ENCODE data around the gene CDON. TPM values are rescaled to one million over a fixed set of nuclear protein-coding genes. Genes with fewer than 3 reads are reported as not detected.

CDON gene
- total RNA-seq, 1 donor from 2014 or later = 29.4 TPM

DNA sequence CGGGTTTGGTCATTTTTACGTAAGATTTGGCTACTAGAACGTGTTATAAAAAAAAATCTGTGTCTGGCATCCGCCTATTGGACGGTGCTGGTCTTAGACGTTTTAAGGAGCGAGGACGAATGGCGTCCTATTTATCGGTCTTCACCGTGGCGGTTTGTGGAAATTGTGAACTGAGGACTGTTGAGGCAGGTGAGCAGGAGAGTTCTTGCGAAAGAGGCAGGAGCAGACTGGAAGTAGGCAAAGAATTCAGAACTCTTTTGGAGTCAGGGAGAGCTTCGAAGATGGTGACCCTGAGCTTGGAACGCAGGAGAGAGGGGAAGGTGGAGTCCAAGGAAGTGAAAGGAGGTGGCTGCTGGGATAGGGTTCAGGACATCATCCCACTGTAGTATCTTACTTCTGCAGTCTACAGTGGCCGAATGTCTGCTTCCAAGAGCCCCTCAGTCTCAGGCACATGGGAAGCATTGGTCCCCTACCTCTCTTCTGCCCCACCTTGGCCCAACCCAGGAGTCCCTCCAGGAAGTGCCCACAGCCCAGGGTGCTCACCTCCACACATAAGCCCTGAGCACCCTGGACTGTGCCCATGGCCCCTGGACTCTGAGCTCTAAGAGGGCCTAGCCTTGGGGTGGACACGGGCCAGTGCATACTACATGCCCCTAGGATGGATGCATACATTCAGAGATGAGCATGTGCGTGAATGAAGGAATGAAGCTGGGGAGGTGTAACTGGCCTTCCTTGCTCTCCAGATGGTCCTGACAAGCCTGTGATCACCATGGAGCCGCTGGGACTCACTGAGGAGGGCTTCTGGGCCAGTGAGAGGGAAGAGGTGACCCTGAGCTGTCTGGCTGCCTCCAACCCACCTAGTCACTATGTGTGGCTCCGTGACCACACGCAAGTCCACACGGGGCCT lies 113.1 kb downstream of the CDON start:
- Mint-ChIP-seq H3K4me1 (ENCODE audit: unreplicated experiment) (no peaks in the 10 kb centered on the region), H3K27me3 (ENCODE audit: unreplicated experiment) (peaks cover 5% of the 10 kb centered on the region), H3K36me3 (ENCODE audit: unreplicated experiment) (no peaks in the 10 kb centered on the region), H3K27ac (ENCODE audit: unreplicated experiment) (no peak overlapping the region), H3K4me3 (ENCODE audit: unreplicated experiment) (no peak overlapping the region), H3K9me3 (ENCODE audit: unreplicated experiment) (no peaks in the 10 kb centered on the region)
- TF ChIP-seq, protein P1, sequence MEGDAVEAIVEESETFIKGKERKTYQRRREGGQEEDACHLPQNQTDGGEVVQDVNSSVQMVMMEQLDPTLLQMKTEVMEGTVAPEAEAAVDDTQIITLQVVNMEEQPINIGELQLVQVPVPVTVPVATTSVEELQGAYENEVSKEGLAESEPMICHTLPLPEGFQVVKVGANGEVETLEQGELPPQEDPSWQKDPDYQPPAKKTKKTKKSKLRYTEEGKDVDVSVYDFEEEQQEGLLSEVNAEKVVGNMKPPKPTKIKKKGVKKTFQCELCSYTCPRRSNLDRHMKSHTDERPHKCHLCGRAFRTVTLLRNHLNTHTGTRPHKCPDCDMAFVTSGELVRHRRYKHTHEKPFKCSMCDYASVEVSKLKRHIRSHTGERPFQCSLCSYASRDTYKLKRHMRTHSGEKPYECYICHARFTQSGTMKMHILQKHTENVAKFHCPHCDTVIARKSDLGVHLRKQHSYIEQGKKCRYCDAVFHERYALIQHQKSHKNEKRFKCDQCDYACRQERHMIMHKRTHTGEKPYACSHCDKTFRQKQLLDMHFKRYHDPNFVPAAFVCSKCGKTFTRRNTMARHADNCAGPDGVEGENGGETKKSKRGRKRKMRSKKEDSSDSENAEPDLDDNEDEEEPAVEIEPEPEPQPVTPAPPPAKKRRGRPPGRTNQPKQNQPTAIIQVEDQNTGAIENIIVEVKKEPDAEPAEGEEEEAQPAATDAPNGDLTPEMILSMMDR (IDR thresholded peaks at IDR 0.05) = no peak
- DNase-seq (ENCODE audit: extremely low spot score, unreplicated experiment) = peak; percentile 59

GRCh38 chr11:125948278-125949051 lies 114.2 kb downstream of the CDON start:
- no peaks in the 10 kb centered on the region for H3K36me3 Mint-ChIP-seq (ENCODE audit: unreplicated experiment)
- H3K27ac Mint-ChIP-seq (ENCODE audit: unreplicated experiment) = no peak overlapping the region
- H3K4me1 Mint-ChIP-seq (ENCODE audit: unreplicated experiment) = no peaks in the 10 kb centered on the region
- peak; percentile 78 for DNase-seq (ENCODE audit: extremely low spot score, unreplicated experiment)
- peaks cover 11% of the 10 kb centered on the region for H3K27me3 Mint-ChIP-seq (ENCODE audit: unreplicated experiment)
- H3K4me3 Mint-ChIP-seq (ENCODE audit: unreplicated experiment) = no peak overlapping the region
- TF ChIP-seq, protein P1 (IDR thresholded peaks at IDR 0.05) = no peak
- H3K9me3 Mint-ChIP-seq (ENCODE audit: unreplicated experiment) = no peaks in the 10 kb centered on the region

DNA sequence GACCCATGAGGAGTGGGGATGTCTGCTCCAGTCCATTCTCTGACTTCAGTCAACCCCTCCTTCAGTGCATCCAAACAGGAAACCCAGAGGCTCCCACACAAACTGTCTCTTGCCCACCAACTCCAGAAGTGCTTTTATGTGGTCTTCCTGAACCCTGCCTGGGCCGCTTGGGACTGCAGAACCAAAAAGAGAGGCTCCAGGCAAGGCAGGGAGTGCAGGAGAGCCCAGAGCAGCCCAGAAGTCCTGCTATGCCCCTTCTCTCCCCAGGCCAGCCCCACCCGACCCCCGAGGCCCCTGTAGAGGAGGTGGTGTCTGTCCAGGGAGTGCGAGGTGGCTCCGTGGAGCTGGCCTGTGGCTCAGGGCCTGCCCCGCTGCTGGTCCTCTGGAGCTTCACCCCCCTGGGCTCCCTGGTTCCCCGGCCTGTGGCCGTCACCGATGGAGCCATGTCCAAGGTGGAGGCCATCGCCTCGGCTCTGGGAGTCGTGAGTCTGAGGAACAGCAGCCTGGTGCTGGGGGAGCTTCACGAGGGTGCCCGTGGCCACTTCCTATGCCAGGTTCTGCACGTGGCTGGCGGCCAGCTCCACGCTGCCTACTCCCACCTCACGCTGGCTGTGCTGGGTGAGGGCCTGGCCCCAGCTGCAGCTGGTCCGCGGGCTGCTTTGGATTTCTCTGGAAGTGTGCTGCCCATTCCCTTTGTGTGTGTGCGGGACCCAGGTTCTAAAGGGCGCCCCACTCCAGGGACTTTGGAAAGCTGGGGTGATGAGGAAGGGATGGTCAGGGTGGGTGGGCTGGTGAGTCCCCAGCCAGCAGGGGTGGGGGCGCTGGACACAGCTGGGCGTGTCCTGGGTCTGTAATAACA lies 115.0 kb downstream of the CDON start:
- H3K4me1 Mint-ChIP-seq (ENCODE audit: unreplicated experiment) = no peaks in the 10 kb centered on the region
- H3K9me3 Mint-ChIP-seq (ENCODE audit: unreplicated experiment) = no peaks in the 10 kb centered on the region
- no peaks in the 10 kb centered on the region for H3K36me3 Mint-ChIP-seq (ENCODE audit: unreplicated experiment)
- peak; percentile 80 for DNase-seq (ENCODE audit: extremely low spot score, unreplicated experiment)
- no peak overlapping the region for H3K4me3 Mint-ChIP-seq (ENCODE audit: unreplicated experiment)
- peaks cover 13% of the 10 kb centered on the region for H3K27me3 Mint-ChIP-seq (ENCODE audit: unreplicated experiment)
- TF ChIP-seq, protein P1 (IDR thresholded peaks at IDR 0.05) = no peak
- H3K27ac Mint-ChIP-seq (ENCODE audit: unreplicated experiment) = no peak overlapping the region

GRCh38 chr11:125946712-125947418 lies 115.8 kb downstream of the CDON start:
- Mint-ChIP-seq H3K27me3 (ENCODE audit: unreplicated experiment) (peaks cover 20% of the 10 kb centered on the region), H3K4me3 (ENCODE audit: unreplicated experiment) (no peak overlapping the region), H3K27ac (ENCODE audit: unreplicated experiment) (no peak overlapping the region), H3K4me1 (ENCODE audit: unreplicated experiment) (peaks cover 4% of the 10 kb centered on the region), H3K36me3 (ENCODE audit: unreplicated experiment) (no peaks in the 10 kb centered on the region), H3K9me3 (ENCODE audit: unreplicated experiment) (no peaks in the 10 kb centered on the region)
- TF ChIP-seq, protein P1 (IDR thresholded peaks at IDR 0.05) = no peak
- peak; percentile 64 for DNase-seq (ENCODE audit: extremely low spot score, unreplicated experiment)

Data from osteocyte (in vitro differentiated cells).